Stimulated activated CD8-positive, alpha-beta memory T cell treated with anti-CD3 and anti-CD28 coated beads, Interleukin-4, amount 100 ng/mL, for 24 hours (primary cell): ENCODE data around the gene NCAM1.

Source experiments
- DNase-seq: peaks from one replicate; pipeline ENCODE4 v3.0.0-alpha.2; 2020; ENCODE audit warnings: low read depth

The NCAM1 gene

GRCh38 chr11:112968941-112969713 is 7.9 kb downstream of the NCAM1 start:
- no peak for DNase-seq

GRCh38 chr11:112971195-112971594 is 10.0 kb downstream of the NCAM1 start:
- DNase-seq = no peak

- no peak for DNase-seq
Observed at GRCh38 chr11:112971827-112972226, 10.6 kb downstream of the NCAM1 start.

- DNase-seq = no peak
Observed at GRCh38 chr11:112972399-112973145, 11.4 kb downstream of the NCAM1 start.

- DNase-seq = no peak
Observed at GRCh38 chr11:112975051-112975450, 13.8 kb downstream of the NCAM1 start.

GRCh38 chr11:112975493-112975892 is 14.3 kb downstream of the NCAM1 start:
- DNase-seq = no peak

- DNase-seq = no peak
Observed at GRCh38 chr11:112977755-112978154, 16.5 kb downstream of the NCAM1 start.

GRCh38 chr11:112983887-112984286 is 22.7 kb downstream of the NCAM1 start:
- no peak for DNase-seq

- DNase-seq = no peak
Observed at GRCh38 chr11:112989198-112989597, 28.0 kb downstream of the NCAM1 start.

- DNase-seq = no peak
Observed at GRCh38 chr11:112993808-112994207, 32.6 kb downstream of the NCAM1 start.

- no peak for DNase-seq
Observed at GRCh38 chr11:112995423-112996090, 34.3 kb downstream of the NCAM1 start.

GRCh38 chr11:112996994-112997393 is 35.8 kb downstream of the NCAM1 start:
- DNase-seq = no peak

GRCh38 chr11:112997857-112998466 is 36.7 kb downstream of the NCAM1 start:
- DNase-seq = no peak

GRCh38 chr11:112999520-112999919 is 38.3 kb downstream of the NCAM1 start:
- DNase-seq = no peak

GRCh38 chr11:113001709-113002108 is 40.5 kb downstream of the NCAM1 start:
- DNase-seq = no peak

- DNase-seq = no peak
Observed at GRCh38 chr11:113006896-113007445, 45.8 kb downstream of the NCAM1 start.

- DNase-seq = no peak
Observed at GRCh38 chr11:113014262-113015097, 53.3 kb downstream of the NCAM1 start.

GRCh38 chr11:113015098-113015455 is 53.9 kb downstream of the NCAM1 start:
- DNase-seq = no peak

- DNase-seq = no peak
Observed at GRCh38 chr11:113016905-113017304, 55.7 kb downstream of the NCAM1 start.

- DNase-seq = no peak
Observed at GRCh38 chr11:113018913-113019312, 57.7 kb downstream of the NCAM1 start.

GRCh38 chr11:113019711-113020110 is 58.5 kb downstream of the NCAM1 start:
- no peak for DNase-seq
